Osteoblast (primary cell): ENCODE results near the gene EDN3. TPM values are rescaled to one million over a fixed set of nuclear protein-coding genes. Genes with fewer than 3 reads are reported as not detected.

Experiments
- DNase-seq: peaks from one replicate; pipeline ENCODE4 v3.0.0; 2011; ENCODE audit warnings: low spot score, mixed read lengths; ENCODE audit not compliant: insufficient read length; ENCODE audit errors: missing footprints
- H2AFZ ChIP-seq: 2 replicates; pipeline ENCODE4 v1.6.0; 2011; ENCODE audit warnings: mild to moderate bottlenecking, low read length
- H3K27ac ChIP-seq: 2 replicates; pipeline ENCODE4 v1.5.1; 2011; ENCODE audit warnings: mild to moderate bottlenecking, low read depth, low read length, moderate library complexity
- H3K27me3 ChIP-seq: 2 replicates; pipeline ENCODE4 v1.6.0; 2012; ENCODE audit warnings: mild to moderate bottlenecking, control low read depth, inconsistent platforms, low read length, moderate library complexity; ENCODE audit not compliant: insufficient read depth
- H3K36me3 ChIP-seq: 2 replicates; pipeline ENCODE4 v1.5.1; 2011; ENCODE audit warnings: mild to moderate bottlenecking, low read length, control low read depth, moderate library complexity; ENCODE audit not compliant: insufficient read depth
- H3K4me1 ChIP-seq: 2 replicates; pipeline ENCODE4 v1.5.1; 2011; ENCODE audit warnings: mild to moderate bottlenecking, low read length, control low read depth, moderate library complexity; ENCODE audit not compliant: insufficient read depth
- H3K4me2 ChIP-seq: 2 replicates; pipeline ENCODE4 v1.6.0; 2011; ENCODE audit warnings: mild to moderate bottlenecking, low read length; ENCODE audit not compliant: insufficient read depth
- H3K4me3 ChIP-seq: fragments of 200-600 bp; sonication (generic); 3 replicates; pipeline ENCODE4 v1.5.1; 2012; ENCODE audit warnings: mild to moderate bottlenecking, low read length, inconsistent platforms; ENCODE audit not compliant: insufficient read depth
- H3K79me2 ChIP-seq: 2 replicates; pipeline ENCODE4 v1.6.0; 2012; ENCODE audit warnings: mild to moderate bottlenecking, low read length, control low read depth, inconsistent platforms; ENCODE audit not compliant: insufficient read depth
- H3K9me3 ChIP-seq: 2 replicates; pipeline ENCODE4 v1.5.1; 2011; ENCODE audit warnings: low read depth, low read length, control low read depth
- H4K20me1 ChIP-seq: 2 replicates; pipeline ENCODE4 v1.6.0; 2012; ENCODE audit warnings: mild to moderate bottlenecking, low read length, control low read depth; ENCODE audit not compliant: insufficient read depth
- CTCF ChIP-seq: IDR thresholded peaks from 2 replicates; pipeline ENCODE4 v1.5.1; 2011; ENCODE audit warnings: mild to moderate bottlenecking, low read depth, low read length, moderate library complexity; ENCODE audit errors: extremely low read depth
- total RNA-seq: library from RNA; depleted of rRNA; stranded (reverse); fragments of >200 nt; gene quantifications from 2 replicates; pipeline ENCODE4 v1.2.3, GENCODE V29; 2012

The EDN3 gene
- total RNA-seq, 1 donor, result not detected

GRCh38 chr20:59297686-59298085 lies 2.7 kb upstream of the EDN3 start:
- H3K36me3 ChIP-seq, result no peaks in the 10 kb centered on the region
- no peak for TF ChIP-seq CTCF
- no peaks in the 10 kb centered on the region for H3K9me3 ChIP-seq
- no peak overlapping the region for H3K4me3 ChIP-seq
- H3K4me1 ChIP-seq, result no peaks in the 10 kb centered on the region
- H3K79me2 ChIP-seq, result no peaks in the 10 kb centered on the region
- no peaks in the 10 kb centered on the region for H4K20me1 ChIP-seq
- H3K4me2 ChIP-seq, result no peak overlapping the region
- no peak overlapping the region for H3K27ac ChIP-seq
- no peak overlapping the region for H2AFZ ChIP-seq
- no peak for DNase-seq
- H3K27me3 ChIP-seq, result no peaks in the 10 kb centered on the region

DNA sequence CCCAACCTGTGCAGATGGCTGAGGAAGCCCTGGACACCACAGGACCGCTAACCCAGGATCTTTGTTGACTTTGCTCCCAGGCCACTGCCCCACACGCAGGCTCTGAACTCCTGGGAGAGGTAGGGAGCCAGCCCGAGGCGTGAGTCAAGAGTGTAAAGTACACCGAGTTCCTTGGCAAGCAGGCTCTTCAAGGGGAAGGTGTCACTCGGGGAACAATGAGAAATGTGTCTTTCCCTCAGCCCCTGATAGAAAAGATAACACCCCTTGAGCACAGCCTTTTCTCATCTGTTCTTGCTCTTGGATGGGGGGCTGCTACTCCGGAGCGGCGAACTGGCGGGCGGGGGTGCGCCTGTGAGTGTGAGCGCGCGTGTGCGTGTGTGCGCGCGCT lies 472 bp upstream of the EDN3 start:
- H3K27ac ChIP-seq, result no peak overlapping the region
- no peaks in the 10 kb centered on the region for H3K79me2 ChIP-seq
- H4K20me1 ChIP-seq, result no peaks in the 10 kb centered on the region
- H3K36me3 ChIP-seq, result no peaks in the 10 kb centered on the region
- DNase-seq, result no peak
- TF ChIP-seq CTCF, result no peak
- H3K4me1 ChIP-seq, result no peaks in the 10 kb centered on the region
- H3K27me3 ChIP-seq, result no peaks in the 10 kb centered on the region
- no peak overlapping the region for H3K4me2 ChIP-seq
- no peaks in the 10 kb centered on the region for H3K9me3 ChIP-seq
- no peak overlapping the region for H3K4me3 ChIP-seq
- no peak overlapping the region for H2AFZ ChIP-seq

GRCh38 chr20:59301343-59302007 lies 1.1 kb downstream of the EDN3 start:
- no peaks in the 10 kb centered on the region for H4K20me1 ChIP-seq
- no peaks in the 10 kb centered on the region for H3K79me2 ChIP-seq
- H3K4me2 ChIP-seq, result no peak overlapping the region
- no peak for DNase-seq
- no peak overlapping the region for H3K27ac ChIP-seq
- no peak overlapping the region for H2AFZ ChIP-seq
- no peaks in the 10 kb centered on the region for H3K27me3 ChIP-seq
- H3K4me3 ChIP-seq, result no peak overlapping the region
- H3K36me3 ChIP-seq, result no peaks in the 10 kb centered on the region
- no peak for TF ChIP-seq CTCF
- no peaks in the 10 kb centered on the region for H3K9me3 ChIP-seq
- no peaks in the 10 kb centered on the region for H3K4me1 ChIP-seq

GRCh38 chr20:59305908-59306655 lies 5.7 kb downstream of the EDN3 start:
- no peak overlapping the region for H2AFZ ChIP-seq
- no peaks in the 10 kb centered on the region for H3K27me3 ChIP-seq
- H4K20me1 ChIP-seq, result no peaks in the 10 kb centered on the region
- no peak for TF ChIP-seq CTCF
- H3K9me3 ChIP-seq, result no peaks in the 10 kb centered on the region
- no peak overlapping the region for H3K4me2 ChIP-seq
- H3K4me3 ChIP-seq, result no peak overlapping the region
- no peak for DNase-seq
- no peaks in the 10 kb centered on the region for H3K4me1 ChIP-seq
- H3K79me2 ChIP-seq, result no peaks in the 10 kb centered on the region
- no peaks in the 10 kb centered on the region for H3K36me3 ChIP-seq
- H3K27ac ChIP-seq, result no peak overlapping the region
